ENCODE measurements around the gene LASP1NB.
A peak's percentile ranks its signal among the peaks of the same experiment; 100 is the strongest.

Gene LASP1NB

GRCh38 chr17:38883592-38884526, 41.6 kb upstream of the LASP1NB start (continued):
- TF ChIP-seq CHD1 (IDR thresholded peaks at IDR 0.05; ENCODE audit: low read depth, low read length), result no peak
- TF ChIP-seq RAD21 (IDR thresholded peaks at IDR 0.05; ENCODE audit: low read length), result no peak
- TF ChIP-seq FOS (IDR thresholded peaks at IDR 0.05; ENCODE audit: low read depth, low read length), result no peak

- Histone ChIP-seq H3K36me3 (ENCODE audit: control insufficient read depth, insufficient read depth, low read length) (peaks cover 77% of the 10 kb centered on the region), H2BK120ac (ENCODE audit: low read depth, low read length) (no peak overlapping the region), H3K79me1 (ENCODE audit: low read depth in 1 of 2, low read length in 2 of 2) (peaks cover 7 to 86% of the 10 kb centered on the region in 2 experiments; a peak in 3 of 4 replicates), H3K56ac (ENCODE audit: extremely low read depth, insufficient read depth, low read length) (no peak overlapping the region), H4K91ac (ENCODE audit: insufficient read depth, low read depth, low read length) (no peak overlapping the region), H2AK5ac (ENCODE audit: low read depth, low read length) (no peak overlapping the region; the same call in 1 of the 2 replicates), H3K4ac (ENCODE audit: low read depth, low read length) (no peak overlapping the region), H3K4me3 (ENCODE audit: insufficient read depth, low read depth, low read length) (no peak overlapping the region), H3K27ac (ENCODE audit: insufficient read depth, low read length) (0 out of 2 replicates have a peak overlapping the region, but pooled peaks have one; percentile 24), H2BK15ac (ENCODE audit: low read depth, low read length) (no peak overlapping the region), H3K4me2 (ENCODE audit: low read depth, low read length) (peak overlapping the region; percentile 21; the same call in 1 of the 2 replicates), H2AFZ (replicated peaks; ENCODE audit: low read length, poor library complexity) (no peak overlapping the region), H4K20me1 (ENCODE audit: insufficient read depth, low read length) (peaks cover 100% of the 10 kb centered on the region), H4K8ac (ENCODE audit: low read depth in 2 of 2, low read length in 2 of 2) (peak overlapping the region in 1 of 2 experiments; percentile 47; a peak in 1 of 4 replicates), H3K27me3 (ENCODE audit: control insufficient read depth, insufficient read depth, low read length) (no peaks in the 10 kb centered on the region), H3K9me3 (ENCODE audit: control insufficient read depth, insufficient read depth, low read length) (no peaks in the 10 kb centered on the region), H2BK5ac (ENCODE audit: low read depth, low read length, poor library complexity, severe bottlenecking) (no peak overlapping the region), H3K18ac (ENCODE audit: low read depth, low read length) (no peak overlapping the region), H3K14ac (replicated peaks; ENCODE audit: low read depth, low read length) (0 out of 2 replicates have a peak overlapping the region, but pooled peaks have one; percentile 30), H3K9ac (ENCODE audit: low read depth, low read length) (no peak overlapping the region), H2AK9ac (replicated peaks; ENCODE audit: low read depth, low read length, poor library complexity) (peak overlapping the region; percentile 60), H3K9me1 (ENCODE audit: insufficient read depth, low read length) (peaks cover 57% of the 10 kb centered on the region), H4K5ac (ENCODE audit: low read depth, low read length) (no peak overlapping the region), H2BK20ac (ENCODE audit: low read depth, low read length) (no peak overlapping the region), H3K4me1 (ENCODE audit: control insufficient read depth, insufficient read depth, low read length) (peaks cover 47% of the 10 kb centered on the region), H3K23ac (ENCODE audit: low read depth, low read length) (peak overlapping the region; percentile 72; the same call in 1 of the 2 replicates)
- POLR2A ChIA-PET (ENCODE audit: unreplicated experiment), result interaction anchor here (0.6 kb wide), 1 partner anchor 136 kb away, joined by 4 read pairs; no protein-coding TSS in a partner anchor
- DNase-seq, result no peak
- no peak for ATAC-seq (ENCODE audit: low read depth)
- TF ChIP-seq POLR2A (IDR thresholded peaks at IDR 0.05; ENCODE audit: low read depth, low read length) (no peak), RAD21 (IDR thresholded peaks at IDR 0.05; ENCODE audit: low read length) (no peak), SMC3 (IDR thresholded peaks at IDR 0.05; ENCODE audit: low read depth, low read length) (no peak), CTCF (conservative IDR thresholded peaks at IDR 0.05; ENCODE audit: low read depth, low read length) (no peak), RCOR1 (IDR thresholded peaks at IDR 0.05; ENCODE audit: insufficient replicate concordance, low read length) (no peak), MAZ (IDR thresholded peaks at IDR 0.05; ENCODE audit: borderline replicate concordance, low read depth, low read length) (no peak), CEBPB (IDR thresholded peaks at IDR 0.05; ENCODE audit: low read depth, low read length) (no peak), CHD1 (IDR thresholded peaks at IDR 0.05; ENCODE audit: low read depth, low read length) (no peak), RFX5 (IDR thresholded peaks at IDR 0.05; ENCODE audit: low read depth, low read length) (no peak)
- 20% methylated on average over 1 of the region's 9 CpGs; no CpG with 5 or more reads in 1 of the 2 experiments for WGBS, 2 experiments (ENCODE audit: extremely low coverage in 2 of 2, insufficient read length in 1 of 2)
- CTCF ChIA-PET, result interaction anchor here (0.7 kb wide), 1 partner anchor 593 kb away, joined by 5 read pairs; no protein-coding TSS in a partner anchor
- dilution Hi-C loops (cut with HindIII; ENCODE audit: low sequenced_read_pairs, unreplicated experiment) (no loop called here), in situ Hi-C loops (cut with MboI; ENCODE audit: low sequenced_read_pairs) (no loop called here), intact Hi-C loops (cut with micrococcal nuclease) (no loop called here)
- no TSS peak for BruUV-seq (replicated peaks)
These were observed 40.2 kb upstream of the LASP1NB start for GRCh38 chr17:38885044-38885727.

All from IMR-90 (cell line).